Fibroblast of villous mesenchyme (primary cell): Measurements from ENCODE around the gene ZNF593. TPM values are rescaled to one million over a fixed set of nuclear protein-coding genes. Genes with fewer than 3 reads are reported as not detected.

Experiments used
- DNase-seq: peaks from one replicate; pipeline ENCODE4 v3.0.0-alpha.2; 2010; ENCODE audit warnings: low read depth
- H3K4me3 ChIP-seq: 2 replicates; pipeline ENCODE4 v1.5.1; 2011; ENCODE audit warnings: low read depth, mild to moderate bottlenecking, low read length
- CTCF ChIP-seq: IDR thresholded peaks from 2 replicates; pipeline ENCODE4 v1.5.1; 2012; ENCODE audit warnings: low read depth, mild to moderate bottlenecking, low read length; ENCODE audit not compliant: insufficient read depth
- total RNA-seq: library from RNA; depleted of rRNA; stranded (reverse); fragments of >200 nt; gene quantifications from 2 replicates; pipeline ENCODE4 v1.2.3, GENCODE V29; 2012

ZNF593 gene
- total RNA-seq, result 20.3 and 26.4 TPM in 2 replicates

DNA sequence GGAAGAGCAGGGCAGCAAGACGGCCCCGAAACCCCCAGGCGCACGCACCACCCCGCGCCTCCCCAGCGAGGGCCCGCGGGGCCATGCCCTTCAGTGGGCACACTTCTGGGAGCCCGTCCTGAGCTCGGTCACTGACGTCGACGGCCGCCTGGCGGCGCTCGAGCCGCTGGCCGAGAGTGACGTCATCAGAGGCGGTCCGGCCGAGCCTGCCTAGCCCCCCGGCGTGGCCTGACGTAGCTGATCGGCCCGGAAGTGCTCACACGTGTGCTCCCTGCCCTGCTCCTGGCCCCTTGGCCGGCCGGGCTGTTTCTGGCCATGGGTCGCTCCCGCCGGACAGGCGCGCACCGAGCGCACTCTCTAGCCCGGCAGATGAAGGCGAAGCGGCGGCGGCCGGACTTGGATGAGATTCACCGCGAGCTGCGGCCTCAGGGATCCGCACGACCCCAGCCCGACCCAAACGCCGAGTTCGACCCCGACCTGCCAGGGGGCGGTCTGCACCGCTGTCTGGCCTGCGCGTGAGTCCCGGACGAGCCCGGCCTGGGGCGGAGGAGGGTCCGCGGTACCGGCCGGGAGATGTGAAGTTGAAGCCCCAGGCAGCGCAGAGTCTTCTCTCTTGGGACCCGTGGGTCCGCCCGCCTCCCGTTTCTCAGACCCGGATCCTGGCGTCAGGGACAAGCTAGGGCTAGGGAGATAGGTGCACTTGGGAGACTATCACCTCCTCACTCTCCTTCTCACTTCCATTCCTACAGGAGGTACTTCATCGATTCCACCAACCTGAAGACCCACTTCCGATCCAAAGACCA, at the start of gene ZNF593:
TSS of gene ZNF593 (plus strand) at position 240 of the 803 bp plus-strand sequence. CDS start at position 316, 76 bp downstream.
- peak within 1 kb of the TSS; percentile 89 for H3K4me3 ChIP-seq
- peak; percentile 79 for TF ChIP-seq CTCF
- DNase-seq, result peak; percentile 94

- H3K4me3 ChIP-seq, result no peak overlapping the region
- TF ChIP-seq CTCF, result no peak
- DNase-seq, result peak; percentile 67
Observed at GRCh38 chr1:26121854-26122773, 47.6 kb upstream of the ZNF593 start.

DNA sequence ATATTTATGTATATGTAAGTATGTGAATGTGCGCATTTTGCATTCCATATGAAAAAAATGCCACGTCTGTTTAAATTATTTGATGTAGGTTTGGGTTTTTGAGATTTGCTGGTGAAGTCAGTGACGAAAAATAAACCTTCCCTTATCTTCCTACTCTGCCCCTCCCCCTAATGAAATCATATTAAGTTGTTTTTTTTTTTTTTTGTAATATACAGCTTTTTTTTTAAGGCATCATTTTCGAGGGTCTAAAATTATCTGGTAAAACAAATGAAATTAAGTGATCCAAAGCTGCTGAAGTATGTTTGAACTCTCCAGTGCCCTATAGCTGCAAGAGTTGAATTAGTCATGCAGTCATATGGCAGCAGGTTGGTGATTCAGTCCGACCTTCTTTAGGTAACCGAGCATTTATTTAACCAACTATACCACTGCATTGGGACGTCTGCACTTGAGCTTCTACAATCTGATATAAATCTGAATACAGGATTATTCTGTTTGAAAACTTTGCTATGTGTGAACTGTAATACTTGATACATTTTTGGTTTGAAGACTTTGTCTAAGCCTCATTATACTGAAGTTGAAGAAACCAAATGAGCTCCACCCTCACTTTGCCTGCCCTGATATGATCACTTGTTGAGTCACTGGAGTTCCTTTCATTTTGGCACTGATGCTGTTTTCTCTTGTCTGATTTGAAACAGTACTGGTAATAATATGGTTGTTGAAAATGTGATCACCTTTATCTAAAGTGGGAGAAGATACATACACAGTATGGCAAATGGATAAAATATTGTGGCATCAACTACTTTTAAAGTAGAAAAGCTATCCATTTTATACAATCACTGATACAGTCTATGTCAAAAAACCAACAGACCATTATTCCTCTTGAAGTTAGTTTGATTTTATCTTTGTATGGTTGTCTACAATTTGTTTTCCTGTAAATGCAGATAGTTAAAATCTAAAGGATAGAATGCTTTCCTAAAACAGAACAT, 46.4 kb upstream of the ZNF593 start:
- no peak overlapping the region for H3K4me3 ChIP-seq
- DNase-seq, result no peak
- TF ChIP-seq CTCF, result no peak

DNA sequence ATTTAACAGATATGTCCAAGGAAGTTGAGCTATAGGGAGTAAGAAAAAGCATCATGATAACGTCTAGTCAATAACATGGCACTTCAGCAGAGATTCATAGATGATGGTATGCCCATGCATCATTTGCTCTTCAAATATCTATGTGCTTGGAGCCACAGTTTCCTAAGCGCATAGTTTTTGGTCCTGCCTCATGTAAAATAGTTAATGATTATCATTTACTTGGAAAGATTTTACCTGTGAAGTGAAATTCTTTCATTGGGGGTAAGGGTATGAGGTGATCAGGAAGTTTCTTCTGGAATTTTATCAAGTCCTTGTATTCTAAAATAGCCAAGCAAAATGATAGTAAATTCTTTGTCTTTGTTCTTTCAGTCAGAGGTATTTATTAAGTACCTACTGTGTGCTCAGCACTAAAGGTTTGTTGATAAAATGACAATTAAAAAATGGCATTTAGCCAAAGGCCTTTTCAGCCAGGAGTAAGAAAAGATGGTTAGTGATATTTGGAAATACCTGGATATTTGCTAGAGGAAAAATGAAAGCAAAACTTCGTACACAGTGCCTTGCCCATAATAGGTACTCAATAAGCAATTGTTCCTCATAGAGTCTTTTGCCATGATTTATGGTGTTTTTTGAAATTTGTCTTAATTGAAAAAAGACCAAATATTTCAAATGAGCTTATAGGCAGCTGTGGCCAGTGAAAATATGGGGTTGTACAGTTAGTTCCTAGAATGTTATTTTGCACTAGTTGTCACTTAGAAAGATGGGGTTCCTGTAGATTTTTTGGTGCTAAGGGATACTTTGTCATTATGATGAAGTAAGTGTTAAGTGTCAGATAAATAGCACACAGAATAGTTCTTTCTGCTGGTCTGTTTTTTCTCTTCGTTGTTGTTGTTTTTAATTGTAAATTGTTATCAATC, 45.0 kb upstream of the ZNF593 start:
- DNase-seq, result no peak
- TF ChIP-seq CTCF, result no peak
- no peak overlapping the region for H3K4me3 ChIP-seq

DNA sequence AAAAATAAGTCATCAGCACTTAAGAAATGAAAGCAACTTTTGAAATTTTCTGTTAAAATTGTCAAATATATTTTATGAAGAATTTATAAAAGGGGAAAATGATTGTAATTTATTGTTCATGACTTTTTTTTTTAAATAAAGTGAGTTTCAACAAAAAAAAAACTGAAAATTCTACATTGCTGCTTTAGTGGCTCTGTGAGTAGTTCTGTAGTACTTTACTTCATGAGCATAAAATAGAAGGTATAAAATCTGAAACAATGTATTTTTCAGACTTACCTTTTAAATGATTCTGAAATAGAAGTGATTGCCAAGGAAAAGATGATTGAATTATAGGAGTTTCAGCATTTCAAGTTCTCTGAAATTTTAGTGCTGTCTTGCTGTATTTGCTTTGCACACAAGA, 44.3 kb upstream of the ZNF593 start:
- no peak for TF ChIP-seq CTCF
- no peak overlapping the region for H3K4me3 ChIP-seq
- no peak for DNase-seq
